Pancreas (tissue), 10 donors: ENCODE measurements around the gene AOPEP. TPM values are rescaled to one million over a fixed set of nuclear protein-coding genes. Genes with fewer than 3 reads are reported as not detected.

Source experiments
- ATAC-seq, 4 donors: fragments of 200-7000 bp; cut with Tn5 transposase; one replicate each; pipeline versions ENCODE4 v1.8.0 to v1.9.1; 2020; ENCODE audit warnings: mild to moderate bottlenecking in 4 of 4, moderate library complexity in 4 of 4
- DNase-seq, 6 donors: peaks; one replicate each; pipeline ENCODE4 v3.0.0-alpha.2; 2020
- FAIRE-seq: peaks from 2 replicates; lab custom pipeline; 2012; peaks lifted over from hg19 to GRCh38; lab: Jason Lieb, UNC
- H3K27ac ChIP-seq, 4 donors: fragments of 200-600 bp; sonication (generic); 1 replicate in 3 of 4; 2 replicates in 1 of 4; pipeline versions ENCODE4 v1.5.0 to v1.8.0; 2020
- H3K27me3 ChIP-seq, 4 donors: fragments of 200-600 bp; one replicate each; pipeline ENCODE4 v1.8.0; 2021
- H3K36me3 ChIP-seq, 3 donors: fragments of 200-600 bp; sonication (generic) in 1 of 3; one replicate each; pipeline versions ENCODE4 v1.5.0 to v1.8.0; 2020 to 2021
- H3K4me1 ChIP-seq, 3 donors: fragments of 200-600 bp; one replicate each; pipeline ENCODE4 v1.8.0; 2021
- H3K4me3 ChIP-seq, 4 donors: fragments of 200-600 bp; sonication (generic) in 2 of 4; one replicate each; pipeline versions ENCODE4 v1.5.0 to v1.8.0; 2020 to 2021
- H3K9me3 ChIP-seq, 4 donors: fragments of 200-600 bp; one replicate each; pipeline ENCODE4 v1.8.0; 2021
- CTCF ChIP-seq, 4 donors: fragments of 200-600 bp; sonication (generic) in 3 of 4; IDR thresholded peaks; one replicate each; pipeline versions ENCODE4 v1.5.0 to v1.8.0; 2021; ENCODE audit warnings: antibody characterized with exemption in 4 of 4
- WGBS, 2 donors: extraction: QIAGEN DNeasy Blood & Tissue Kit; methylation state at CpG; one replicate each; pipeline ENCODE4 v1.1.7; 2013; 5-methylcytosine and 5-hydroxymethylcytosine counted together
- intact Hi-C, 3 donors: fragments of 100-400 bp; cut with DNase I; formaldehyde crosslinking; loops; one replicate each; pipeline versions ENCODE4 v1.11.1 to v1.14.2; 2022
- polyA plus RNA-seq, 2 donors: library from polyadenylated mRNA; stranded (reverse); fragments of 200-250 nt; gene quantifications; one replicate each; pipeline ENCODE4 v1.2.3, GENCODE V29; 2013
- total RNA-seq, 6 donors: library from RNA; stranded (reverse); fragmentation: NEBNext Ultra II Directional in 4 of 6; extraction: Animal tissue kit (Norgen Biotek cat#: 25700) in 4 of 6; gene quantifications; one replicate each; pipeline versions ENCODE4 v1.2.1 to v1.2.4, GENCODE V29; 2021 to 2023
- donor health status: healthy with polysubstance abuse.
- donor health status: DM: no; HTN: no; CAD: no; lungs with moderate emphysema.
- donor health status: DM: no; HTN: no; CAD: no.
- donor health status: control.
- donor health status: control.
- donor health status: Bipolar disorder and iron deficiency.
- donor health status: DM: yes; HTN: yes; CAD: no.
- donor health status: DM: no; HTN: no; CAD: no.
- donor health status: DM: no; HTN: no; CAD: no.
- donor health status: DM: yes; HTN: yes; CAD: no.

AOPEP gene
- total and polyA plus RNA-seq, 8 donors = 50.5 to 140 (median 76.7) TPM

- ATAC-seq = no peak
- 97% methylated on average over 3 of the region's 3 CpGs for WGBS, 2 donors
Observed at GRCh38 chr9:94870465-94870792, 143.9 kb downstream of the AOPEP start.

GRCh38 chr9:94870793-94871558 lies 144.5 kb downstream of the AOPEP start:
- Histone ChIP-seq H3K9me3 (no peaks in the 10 kb centered on the region), H3K4me1 (peaks cover 20 to 48% (median 20%) of the 10 kb centered on the region in 3 donors), H3K27ac (peak overlapping the region in 1 of 4 donors; percentile 16), H3K27me3 (no peaks in the 10 kb centered on the region), H3K4me3 (no peak overlapping the region), H3K36me3 (no peaks in the 10 kb centered on the region)
- no peak for ATAC-seq
- intact Hi-C loops = no loop called here
- DNase-seq = no peak
- TF ChIP-seq CTCF (IDR thresholded peaks at IDR 0.05) = no peak
- no peak for FAIRE-seq
- 95% methylated on average over 8 of the region's 8 CpGs for WGBS, 2 donors

More at GRCh38 chr9:94870465-94870792, 143.9 kb downstream of the AOPEP start:
- intact Hi-C loops = no loop called here
- H3K27me3 ChIP-seq = no peaks in the 10 kb centered on the region
- H3K4me1 ChIP-seq = peaks cover 20 to 48% (median 21%) of the 10 kb centered on the region in 3 donors
- FAIRE-seq = no peak
- DNase-seq = no peak
- H3K36me3 ChIP-seq = no peaks in the 10 kb centered on the region
- H3K9me3 ChIP-seq = no peaks in the 10 kb centered on the region
- no peak overlapping the region for H3K27ac ChIP-seq
- no peak for TF ChIP-seq CTCF (IDR thresholded peaks at IDR 0.05)
- no peak overlapping the region for H3K4me3 ChIP-seq

GRCh38 chr9:94872083-94872833 lies 145.8 kb downstream of the AOPEP start:
- intact Hi-C loops = no loop called here
- peaks cover 9 to 39% (median 10%) of the 10 kb centered on the region in 3 donors for H3K4me1 ChIP-seq
- peak overlapping the region in 1 of 4 donors; percentile 4 for H3K27ac ChIP-seq
- no peaks in the 10 kb centered on the region for H3K36me3 ChIP-seq
- no peak overlapping the region for H3K4me3 ChIP-seq
- no peaks in the 10 kb centered on the region for H3K27me3 ChIP-seq
- H3K9me3 ChIP-seq = no peaks in the 10 kb centered on the region
- ATAC-seq (no peak), FAIRE-seq (no peak), DNase-seq (no peak)
- no peak for TF ChIP-seq CTCF (IDR thresholded peaks at IDR 0.05)
- WGBS, 2 donors = 93 to 95% methylated on average over 13 of the region's 13 CpGs

- Histone ChIP-seq H3K36me3 (no peaks in the 10 kb centered on the region), H3K27me3 (no peaks in the 10 kb centered on the region), H3K4me3 (no peak overlapping the region), H3K4me1 (peaks cover 2 to 33% (median 3%) of the 10 kb centered on the region in 3 donors), H3K27ac (peak overlapping the region in 1 of 4 donors; percentile 4), H3K9me3 (no peaks in the 10 kb centered on the region)
- no peak for TF ChIP-seq CTCF (IDR thresholded peaks at IDR 0.05)
- DNase-seq = no peak
- peak in 1 of 4 donors; percentile 21 for ATAC-seq
- WGBS, 2 donors = 84 to 87% methylated on average over 3 of the region's 3 CpGs
- no peak for FAIRE-seq
- intact Hi-C loops = no loop called here
Observed at GRCh38 chr9:94872891-94873511, 146.5 kb downstream of the AOPEP start.
